SK-N-MC (cell line): ENCODE results near the gene ANKRD10.

Source experiments
- EZH2 ChIP-seq: fragments of 200-600 bp; sonication (generic); IDR thresholded peaks from one replicate; pipeline ENCODE4 v1.6.1; 2017; ENCODE audit warnings: antibody characterized with exemption
- POLR2AphosphoS5 ChIP-seq: IDR thresholded peaks from 2 replicates; pipeline ENCODE4 v1.6.1; 2012; ENCODE audit warnings: mild to moderate bottlenecking, low read depth, low read length, borderline replicate concordance

DNA sequence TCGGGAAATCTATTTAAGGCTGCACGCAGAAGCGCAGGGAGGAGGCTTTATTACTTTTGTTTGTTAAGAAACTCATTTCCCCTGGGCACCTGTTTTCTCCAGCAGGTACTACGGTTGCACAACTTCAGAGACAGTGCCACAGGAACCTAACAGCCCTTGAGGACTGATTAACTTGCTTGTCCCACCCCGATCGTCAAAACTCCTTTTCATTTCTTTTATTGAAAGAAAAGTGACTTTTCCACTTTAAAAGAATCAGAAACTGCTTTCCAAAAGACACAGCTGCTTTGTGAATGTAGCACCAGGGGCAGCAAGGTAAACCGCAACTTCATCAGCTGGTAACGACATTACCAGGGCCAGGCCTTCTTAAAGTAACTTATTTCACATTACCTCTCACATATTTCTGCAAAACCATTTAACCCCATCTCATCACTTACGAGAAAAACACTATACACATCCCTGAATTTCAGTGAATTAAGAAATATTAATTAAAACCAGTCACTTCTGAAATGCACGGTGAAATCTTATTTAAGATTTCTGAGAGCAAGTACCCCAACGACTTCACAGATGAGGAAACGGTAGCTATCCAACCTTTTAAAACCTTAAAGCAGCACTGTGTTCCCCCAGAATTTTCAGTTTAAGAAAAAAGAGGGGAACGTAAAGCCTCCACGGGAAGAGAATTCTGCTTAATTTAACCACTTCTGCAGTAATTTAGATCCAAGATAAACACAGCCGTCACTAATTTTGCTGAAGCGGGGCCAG is 1.4 kb downstream of the ANKRD10 start:
- TF ChIP-seq POLR2AphosphoS5 = no peak
- TF ChIP-seq EZH2 = no peak
